Measurements from ENCODE around the gene CXCL17.

- TF ChIP-seq CTCF (IDR thresholded peaks at IDR 0.05) (no peak), POLR2A (IDR thresholded peaks at IDR 0.05) (no peak)
Measured at GRCh38 chr19:42424712-42425131, 18.0 kb downstream of the CXCL17 start.
